GM10847 (cell line): ENCODE data around the gene GNGT1.

ENCODE experiments used
- POLR2A ChIP-seq: IDR thresholded peaks from 2 replicates; pipeline ENCODE4 v1.6.1; 2011; ENCODE audit not compliant: insufficient read length; ENCODE audit errors: extremely low read depth

The GNGT1 gene

GRCh38 chr7:93958216-93958615 lies 51.8 kb downstream of the GNGT1 start:
- no peak for TF ChIP-seq POLR2A

- TF ChIP-seq POLR2A: no peak
Observed at GRCh38 chr7:93958651-93959050, 52.3 kb downstream of the GNGT1 start.
